BE2C (cell line): ENCODE measurements around the gene DYNLT3.
A peak's percentile ranks its signal among the peaks of the same experiment; 100 is the strongest.

Experiments used
- DNase-seq: peaks from one replicate; pipeline ENCODE4 v3.0.0-alpha.2; 2020
- H3K27me3 ChIP-seq: fragments of 250-450 bp; sonication (Bioruptor Pico); 2 replicates; pipeline ENCODE4 v1.5.1; 2020; ENCODE audit warnings: mild to moderate bottlenecking
- H3K36me3 ChIP-seq: fragments of 250-450 bp; sonication (Bioruptor Pico); 2 replicates; pipeline ENCODE4 v1.5.1; 2020; ENCODE audit warnings: mild to moderate bottlenecking
- H3K4me1 ChIP-seq: fragments of 250-450 bp; sonication (Bioruptor Pico); 2 replicates; pipeline ENCODE4 v1.5.1; 2020
- H3K4me3 ChIP-seq: 2 replicates; pipeline ENCODE4 v1.5.1; 2011; ENCODE audit warnings: low read depth, low read length
- H3K9me3 ChIP-seq: fragments of 250-450 bp; sonication (Bioruptor Pico); 2 replicates; pipeline ENCODE4 v1.5.1; 2020
- TF ChIP-seq, protein P1 (sequence below): IDR thresholded peaks from 2 replicates; pipeline ENCODE4 v1.5.1; 2012; ENCODE audit warnings: mild to moderate bottlenecking, low read depth, low read length

The DYNLT3 gene

GRCh38 chrX:37840931-37841330, 6.4 kb downstream of the DYNLT3 start:
- no peak for DNase-seq
- no peak overlapping the region for H3K4me3 ChIP-seq
- no peaks in the 10 kb centered on the region for H3K27me3 ChIP-seq
- TF ChIP-seq, protein P1, sequence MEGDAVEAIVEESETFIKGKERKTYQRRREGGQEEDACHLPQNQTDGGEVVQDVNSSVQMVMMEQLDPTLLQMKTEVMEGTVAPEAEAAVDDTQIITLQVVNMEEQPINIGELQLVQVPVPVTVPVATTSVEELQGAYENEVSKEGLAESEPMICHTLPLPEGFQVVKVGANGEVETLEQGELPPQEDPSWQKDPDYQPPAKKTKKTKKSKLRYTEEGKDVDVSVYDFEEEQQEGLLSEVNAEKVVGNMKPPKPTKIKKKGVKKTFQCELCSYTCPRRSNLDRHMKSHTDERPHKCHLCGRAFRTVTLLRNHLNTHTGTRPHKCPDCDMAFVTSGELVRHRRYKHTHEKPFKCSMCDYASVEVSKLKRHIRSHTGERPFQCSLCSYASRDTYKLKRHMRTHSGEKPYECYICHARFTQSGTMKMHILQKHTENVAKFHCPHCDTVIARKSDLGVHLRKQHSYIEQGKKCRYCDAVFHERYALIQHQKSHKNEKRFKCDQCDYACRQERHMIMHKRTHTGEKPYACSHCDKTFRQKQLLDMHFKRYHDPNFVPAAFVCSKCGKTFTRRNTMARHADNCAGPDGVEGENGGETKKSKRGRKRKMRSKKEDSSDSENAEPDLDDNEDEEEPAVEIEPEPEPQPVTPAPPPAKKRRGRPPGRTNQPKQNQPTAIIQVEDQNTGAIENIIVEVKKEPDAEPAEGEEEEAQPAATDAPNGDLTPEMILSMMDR: no peak
- H3K36me3 ChIP-seq: no peaks in the 10 kb centered on the region
- no peaks in the 10 kb centered on the region for H3K9me3 ChIP-seq
- no peaks in the 10 kb centered on the region for H3K4me1 ChIP-seq

DNA sequence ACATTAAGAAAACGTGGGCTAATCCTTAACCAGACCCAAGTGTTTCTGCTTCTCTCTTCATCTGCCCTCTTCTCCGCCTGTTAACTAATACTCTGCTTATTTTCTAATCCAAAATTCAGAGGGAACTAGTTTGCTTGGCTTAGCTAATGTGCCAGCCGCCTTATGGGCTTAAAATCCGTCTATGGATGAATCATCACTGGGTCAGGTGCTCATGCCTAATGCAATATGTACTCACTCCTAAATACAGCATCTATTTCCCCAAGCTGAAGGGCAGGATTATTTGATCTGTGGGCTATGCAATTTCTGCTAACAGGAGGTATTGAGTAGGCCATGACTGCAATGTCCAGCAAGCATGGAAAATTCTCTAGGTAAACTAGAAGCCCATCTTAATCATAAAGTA, 12.4 kb downstream of the DYNLT3 start:
- H3K36me3 ChIP-seq: no peaks in the 10 kb centered on the region
- DNase-seq: no peak
- TF ChIP-seq, protein P1: no peak
- H3K27me3 ChIP-seq: no peaks in the 10 kb centered on the region
- H3K9me3 ChIP-seq: no peaks in the 10 kb centered on the region
- no peaks in the 10 kb centered on the region for H3K4me1 ChIP-seq
- no peak overlapping the region for H3K4me3 ChIP-seq

DNA sequence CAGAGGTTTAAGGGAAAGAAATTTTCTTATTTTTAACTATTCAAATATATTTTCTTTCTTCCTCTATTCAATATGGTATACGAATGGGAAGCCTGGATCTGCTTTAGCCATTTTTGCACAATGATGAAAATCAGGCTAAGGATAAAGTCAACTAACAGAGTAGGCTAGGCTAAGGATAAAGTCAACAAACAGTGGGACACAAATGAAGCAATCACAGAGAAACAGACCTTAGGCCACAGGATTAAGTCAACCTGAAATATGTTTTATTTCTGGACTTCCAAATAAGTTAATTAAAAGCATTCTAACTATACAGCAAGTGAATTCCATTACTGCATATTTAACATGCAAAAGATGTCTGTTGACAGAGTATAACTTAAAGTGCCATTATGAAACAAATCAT, 17.0 kb downstream of the DYNLT3 start:
- Histone ChIP-seq H3K4me3 (no peak overlapping the region), H3K36me3 (no peaks in the 10 kb centered on the region), H3K4me1 (no peaks in the 10 kb centered on the region), H3K27me3 (no peaks in the 10 kb centered on the region), H3K9me3 (no peaks in the 10 kb centered on the region)
- DNase-seq: no peak
- TF ChIP-seq, protein P1: no peak

GRCh38 chrX:37829721-37830120, 17.6 kb downstream of the DYNLT3 start:
- H3K27me3 ChIP-seq: no peaks in the 10 kb centered on the region
- no peaks in the 10 kb centered on the region for H3K4me1 ChIP-seq
- DNase-seq: no peak

DNA sequence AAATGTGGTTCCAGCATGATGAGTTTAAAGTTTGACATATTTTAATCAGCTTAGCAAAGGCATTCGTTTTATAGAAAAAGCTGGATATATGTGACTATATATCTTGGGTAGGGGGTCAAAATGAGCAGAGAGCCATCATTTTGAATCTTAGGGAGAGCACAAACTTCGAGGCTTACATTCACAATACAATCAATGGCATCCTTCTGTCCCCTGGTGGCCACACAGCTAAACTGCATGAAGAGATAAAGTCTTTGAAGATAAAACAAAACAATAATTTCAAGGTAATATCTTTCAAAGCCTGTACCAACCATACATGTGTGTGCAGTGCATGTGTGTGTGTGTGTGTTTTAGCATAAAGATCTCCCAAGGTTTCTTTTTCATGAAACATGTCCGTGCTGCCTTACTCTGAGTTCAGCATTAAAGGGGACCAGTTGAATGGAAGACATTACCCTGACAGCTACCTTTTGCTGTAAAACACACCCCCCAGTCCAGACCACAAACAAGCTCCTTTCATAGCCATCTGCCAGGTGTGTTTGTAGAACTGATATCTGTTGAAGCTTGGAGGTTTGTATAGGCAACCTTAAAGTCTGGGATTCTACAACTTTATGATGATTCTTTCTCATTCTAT, 22.0 kb downstream of the DYNLT3 start:
- no peaks in the 10 kb centered on the region for H3K36me3 ChIP-seq
- no peaks in the 10 kb centered on the region for H3K9me3 ChIP-seq
- no peak overlapping the region for H3K4me3 ChIP-seq
- H3K4me1 ChIP-seq: no peaks in the 10 kb centered on the region
- TF ChIP-seq, protein P1: peak; percentile 84
- DNase-seq: peak; percentile 26
- no peaks in the 10 kb centered on the region for H3K27me3 ChIP-seq

More at GRCh38 chrX:37829721-37830120, 17.6 kb downstream of the DYNLT3 start:
- H3K4me3 ChIP-seq: no peak overlapping the region
- H3K36me3 ChIP-seq: no peaks in the 10 kb centered on the region
- TF ChIP-seq, protein P1: no peak
- no peaks in the 10 kb centered on the region for H3K9me3 ChIP-seq

- Histone ChIP-seq H3K27me3 (no peaks in the 10 kb centered on the region), H3K4me1 (no peaks in the 10 kb centered on the region), H3K9me3 (no peaks in the 10 kb centered on the region), H3K36me3 (no peaks in the 10 kb centered on the region), H3K4me3 (no peak overlapping the region)
- TF ChIP-seq, protein P1: no peak
- no peak for DNase-seq
These were observed 22.7 kb downstream of the DYNLT3 start for GRCh38 chrX:37824491-37825214.
